GM12878 (cell line): ENCODE data around the gene SLC6A11. TPM values are rescaled to one million over a fixed set of nuclear protein-coding genes. Genes with fewer than 3 reads are reported as not detected.

Experiments
- ATAC-seq: fragments of 200-7000 bp; cut with Tn5 transposase; 3 replicates; pipeline ENCODE4 v1.9.1; 2020; ENCODE audit warnings: mild to moderate bottlenecking, moderate library complexity
- BruUV-seq: library from RNA; stranded (reverse); fragments of 400-500 nt; replicated peaks from 2 replicates; lab custom pipeline; 2021; lab: Mats Ljungman, UMichigan
- CTCF ChIA-PET: fragments of 300-600 bp; sonication (Branson Sonifier 250); formaldehyde crosslinking; extraction: SDS; loops from one replicate; lab custom pipeline; 2021; ENCODE audit warnings: inconsistent platforms; lab: Yijun Ruan, JAX
- POLR2A ChIA-PET: fragments of 350-600 bp; formaldehyde crosslinking; extraction: SDS; loops from one replicate; lab custom pipeline; 2021; ENCODE audit warnings: inconsistent platforms; lab: Charles Lee
- RAD21 ChIA-PET: fragments of 300-600 bp; sonication (Branson Sonifier 250); formaldehyde crosslinking; loops from one replicate; lab custom pipeline; 2023; ENCODE audit warnings: antibody characterized with exemption; ENCODE audit not compliant: unreplicated experiment; lab: Charles Lee
- SMC1A ChIA-PET: fragments of 300-600 bp; sonication (Branson Sonifier 250); formaldehyde crosslinking; loops from one replicate; lab custom pipeline; 2023; ENCODE audit not compliant: unreplicated experiment, uncharacterized antibody; lab: Charles Lee
- DNase-seq: peaks from one replicate; pipeline ENCODE4 v3.0.0-alpha.2; 2011; ENCODE audit warnings: low read depth, low spot score
- FAIRE-seq: peaks from 3 replicates; lab custom pipeline; 2011; peaks lifted over from hg19 to GRCh38; lab: Jason Lieb, UNC
- H2AFZ ChIP-seq: 2 replicates; pipeline ENCODE4 v1.6.0; 2011; ENCODE audit warnings: low read depth, low read length, control low read depth; ENCODE audit not compliant: control insufficient read depth
- H3K27ac ChIP-seq: 2 replicates; pipeline ENCODE4 v1.5.1; 2011; ENCODE audit warnings: control low read depth; ENCODE audit not compliant: control insufficient read depth, insufficient read depth
- H3K27me3 ChIP-seq, 2 experiments: replicated peaks in 1 of 2; 2 replicates each; pipeline versions ENCODE4 v1.6.0 to v1.6.1; 2011; ENCODE audit warnings: low read length in 1 of 2; ENCODE audit not compliant: control insufficient read depth in 2 of 2, insufficient read depth in 2 of 2
- H3K36me3 ChIP-seq, 2 experiments: 2 replicates each; pipeline ENCODE4 v1.5.1; 2011; ENCODE audit warnings: low read length in 1 of 2; ENCODE audit not compliant: control insufficient read depth in 2 of 2, insufficient read depth in 2 of 2
- H3K4me1 ChIP-seq: 2 replicates; pipeline ENCODE4 v1.6.1; 2011; ENCODE audit warnings: mild to moderate bottlenecking, low read length, moderate library complexity, mixed read lengths; ENCODE audit not compliant: control insufficient read depth, insufficient read depth
- H3K4me2 ChIP-seq: 2 replicates; pipeline ENCODE4 v1.6.0; 2011; ENCODE audit warnings: control low read depth; ENCODE audit not compliant: control insufficient read depth, insufficient read depth
- H3K4me3 ChIP-seq: fragments of 200-600 bp; sonication (generic); 2 replicates; pipeline ENCODE4 v1.5.1; 2016
- H3K79me2 ChIP-seq: 2 replicates; pipeline ENCODE4 v1.6.0; 2011; ENCODE audit warnings: low read length; ENCODE audit not compliant: control insufficient read depth, insufficient read depth
- H3K9ac ChIP-seq: 2 replicates; pipeline ENCODE4 v1.8.0; 2011; ENCODE audit warnings: low read length, control low read depth, mixed read lengths; ENCODE audit not compliant: control insufficient read depth, insufficient read depth
- H3K9me3 ChIP-seq: replicated peaks from 3 replicates; pipeline ENCODE4 v1.5.1; 2011; ENCODE audit warnings: mild to moderate bottlenecking, low read length; ENCODE audit not compliant: control insufficient read depth, insufficient read depth
- H4K20me1 ChIP-seq: 2 replicates; pipeline ENCODE4 v1.6.0; 2011; ENCODE audit not compliant: control insufficient read depth, insufficient read depth
- ASH2L ChIP-seq: fragments of 300-600, 200-600 bp; sonication (generic); IDR thresholded peaks from 2 replicates; pipeline ENCODE4 v1.6.1; 2017; ENCODE audit warnings: low read depth, mild to moderate bottlenecking, borderline replicate concordance
- CBFB ChIP-seq: IDR thresholded peaks from 2 replicates; pipeline ENCODE4 v1.6.1; 2016; ENCODE audit warnings: antibody characterized with exemption, low read depth
- HDGF ChIP-seq: fragments of 450-650 bp; IDR thresholded peaks from 2 replicates; pipeline ENCODE4 v1.6.1; 2016; ENCODE audit warnings: antibody characterized with exemption
- PAX5 ChIP-seq: IDR thresholded peaks from 2 replicates; pipeline ENCODE4 v1.6.1; 2011; ENCODE audit warnings: low read depth, low read length, borderline replicate concordance
- RBBP5 ChIP-seq: fragments of 200-600 bp; sonication (generic); conservative IDR thresholded peaks from 2 replicates; pipeline ENCODE4 v1.6.1; 2016
- SMC3 ChIP-seq: IDR thresholded peaks from 2 replicates; pipeline ENCODE4 v1.6.1; 2011; ENCODE audit warnings: low read length, improper control_type of control experiment, borderline replicate concordance
- SUZ12 ChIP-seq: fragments of 200-600 bp; sonication (generic); IDR thresholded peaks from one replicate; pipeline ENCODE4 v1.6.1; 2018; ENCODE audit warnings: antibody characterized with exemption, mild to moderate bottlenecking; ENCODE audit not compliant: unreplicated experiment
- TARDBP ChIP-seq: IDR thresholded peaks from 2 replicates; pipeline ENCODE4 v1.6.1; 2016; ENCODE audit warnings: borderline replicate concordance
- TCF3 ChIP-seq: IDR thresholded peaks from 2 replicates; pipeline ENCODE4 v1.6.1; 2012; ENCODE audit warnings: low read depth, mild to moderate bottlenecking, low read length, borderline replicate concordance; ENCODE audit not compliant: insufficient read depth
- WGBS: methylation state at CpG from one replicate; pipeline ENCODE4 v1.1.6; 2016; ENCODE audit warnings: low lambda C conversion rate; ENCODE audit not compliant: insufficient replicate concordance, insufficient coverage; ENCODE audit errors: missing lambda C conversion rate; 5-methylcytosine and 5-hydroxymethylcytosine counted together
- in situ Hi-C: fragments of 300-500 bp; cut with MboI; formaldehyde crosslinking; loops from 9 replicates; pipeline ENCODE4 v1.14.3; 2018; ENCODE audit warnings: mixed read lengths
- intact Hi-C: fragments of 100-400 bp; cut with micrococcal nuclease; formaldehyde crosslinking; loops from one replicate; pipeline ENCODE4 v1.14.2; 2022; ENCODE audit not compliant: unreplicated experiment
- polyA plus RNA-seq, 11 experiments: library from polyadenylated mRNA; depleted of rRNA in 4 of 11; unstranded in 6 of 11; stranded (reverse) in 5 of 11; fragments of >200 nt; fragmentation: Nextera tagmentation in 4 of 11; fragmentation: Illumina TruSeq in 1 of 11; extraction: Ambion mirVana in 4 of 11; extraction: Trizol in 1 of 11; gene quantifications; 1 replicate in 1 of 11; 2 replicates in 10 of 11; pipeline versions ENCODE4 v1.2.1 to v1.2.3, GENCODE V29; 2011 to 2016; ENCODE audit warnings: inconsistent platforms in 2 of 11, missing spikeins in 2 of 11, low read depth in 1 of 11
- total RNA-seq, 4 experiments: library from RNA; depleted of rRNA in 3 of 4; stranded (reverse); fragments of >200 nt in 3 of 4; fragmentation: Illumina TruSeq in 1 of 4; extraction: Trizol in 1 of 4; gene quantifications; 2 replicates each; pipeline versions ENCODE4 v1.2.1 to v1.2.3, GENCODE V29; 2013 to 2021

Gene SLC6A11
- total and polyA plus RNA-seq, 10 of the 15 experiments (the other 5 are each of a cell fraction or from before 2014, with no cell fraction given), result not detected

DNA sequence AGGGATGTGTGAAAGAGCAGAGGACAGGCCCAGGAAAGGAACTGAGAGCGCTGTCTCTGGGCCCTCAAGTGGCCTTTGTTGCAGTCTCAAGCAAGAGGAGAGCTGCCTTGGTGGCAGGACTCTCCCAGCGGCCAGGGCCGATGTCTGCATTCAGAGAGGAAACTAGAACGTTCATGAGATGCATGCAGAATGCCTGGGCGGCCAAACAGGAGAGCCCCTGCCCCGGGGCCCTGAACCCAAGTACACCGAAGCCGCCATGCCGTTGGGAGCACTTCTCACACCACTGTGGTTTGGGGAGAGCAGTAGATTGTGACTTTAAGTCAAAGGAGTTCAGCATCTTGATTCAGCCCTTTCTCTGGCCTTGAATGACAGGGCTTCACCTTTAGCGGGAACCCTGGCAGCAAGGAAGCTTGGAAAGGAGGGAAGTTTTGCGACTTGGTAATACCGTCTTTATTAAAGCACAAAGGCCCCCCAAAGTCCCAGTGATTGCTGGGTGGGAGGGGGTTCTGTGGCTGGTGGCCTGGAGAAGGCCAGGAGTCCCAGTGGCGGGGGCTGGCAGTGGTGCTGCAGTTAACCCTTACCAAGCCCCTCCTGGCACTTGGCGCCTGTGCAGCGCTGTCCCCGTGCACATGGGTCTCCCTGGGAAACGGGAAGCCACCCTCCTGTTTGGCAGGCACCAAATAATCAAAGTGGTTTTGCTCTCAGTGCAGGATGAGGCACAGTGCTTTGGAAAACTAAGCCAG lies 36.2 kb downstream of the SLC6A11 start:
- ATAC-seq, result no peak
- Histone ChIP-seq H3K27me3 (no peaks in the 10 kb centered on the region; a peak in 1 of 4 replicates), H3K79me2 (no peaks in the 10 kb centered on the region), H3K9me3 (no peaks in the 10 kb centered on the region; the same call in 2 of the 3 replicates), H3K4me2 (no peak overlapping the region), H3K4me3 (no peak overlapping the region), H4K20me1 (no peaks in the 10 kb centered on the region), H3K36me3 (no peaks in the 10 kb centered on the region), H2AFZ (no peak overlapping the region), H3K4me1 (no peaks in the 10 kb centered on the region), H3K27ac (no peak overlapping the region), H3K9ac (no peak overlapping the region)
- POLR2A ChIA-PET, result no interaction called here
- no peak for FAIRE-seq
- in situ Hi-C loops (no loop called here), intact Hi-C loops (no loop called here)
- no TSS peak for BruUV-seq
- RAD21 ChIA-PET, result no interaction called here
- 48% methylated on average over 17 of the region's 17 CpGs for WGBS
- TF ChIP-seq CBFB, result no peak
- no peak for TF ChIP-seq TCF3
- TF ChIP-seq ASH2L, result no peak
- no peak for TF ChIP-seq HDGF
- TF ChIP-seq TARDBP, result no peak
- TF ChIP-seq RBBP5, result no peak
- TF ChIP-seq SUZ12, result no peak
- TF ChIP-seq SMC3, result no peak
- no peak for TF ChIP-seq PAX5
- CTCF ChIA-PET, result no interaction called here
- SMC1A ChIA-PET, result interaction anchor here (0.6 kb wide), 1 partner anchor 208 kb away, joined by 3 read pairs; no protein-coding TSS in a partner anchor
- no peak for DNase-seq
